Fibroblast of skin of left quadriceps (primary cell): ENCODE data around the gene COG5.

Source experiments
- DNase-seq, 2 experiments: peaks; one replicate each; pipeline ENCODE4 v3.0.0-alpha.2; 2013; ENCODE audit warnings: low read depth in 2 of 2

Gene COG5

DNA sequence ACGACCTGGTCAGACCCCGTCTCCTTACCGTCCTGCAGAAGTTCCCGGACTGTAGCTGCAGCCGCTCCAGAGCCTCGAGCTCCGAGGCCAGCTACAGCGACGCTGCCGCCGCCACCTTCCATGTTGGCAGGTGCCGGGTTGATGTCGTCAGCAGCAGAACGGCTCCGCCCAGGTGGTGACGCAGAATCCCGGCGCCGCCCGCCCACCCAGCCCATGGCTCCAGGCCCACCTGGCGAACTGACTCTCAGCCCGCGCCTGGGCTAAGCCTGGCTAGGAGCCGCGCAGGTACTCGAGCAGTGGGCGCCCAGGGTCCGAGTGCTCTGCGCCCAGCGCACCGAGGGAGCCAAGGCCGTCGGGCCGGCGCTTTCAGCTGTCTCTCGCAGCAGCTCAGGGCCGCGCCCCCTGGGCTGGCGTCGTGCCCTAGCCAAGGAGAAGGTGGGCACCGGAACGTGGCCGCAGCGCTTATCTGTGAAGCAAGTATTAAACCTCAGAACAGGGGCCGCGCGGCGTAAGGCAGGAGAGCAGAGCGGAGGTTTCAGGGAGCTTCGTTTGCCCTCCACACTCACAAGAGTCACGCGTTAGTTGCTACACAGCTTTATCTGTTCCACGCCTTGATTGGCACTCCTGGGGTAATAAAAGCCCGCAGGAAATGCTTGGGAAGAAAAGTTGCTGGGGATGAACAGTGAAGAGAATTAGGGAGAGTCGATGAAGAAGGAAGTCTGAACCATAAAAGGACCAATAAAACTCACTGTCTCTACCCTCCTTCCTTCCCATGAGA is at the start of gene COG5, which contains the start of gene DUS4L:
COG5 (minus strand) TSS at position 146 of the 778 bp plus-strand sequence; CDS start at position 122, 24 bp downstream.
DUS4L (plus strand) TSS at position 197 of the 778 bp plus-strand sequence. CDS start 3,100 bp downstream, outside the sequence.
- peak; percentile 45 to 49 for DNase-seq

DNA sequence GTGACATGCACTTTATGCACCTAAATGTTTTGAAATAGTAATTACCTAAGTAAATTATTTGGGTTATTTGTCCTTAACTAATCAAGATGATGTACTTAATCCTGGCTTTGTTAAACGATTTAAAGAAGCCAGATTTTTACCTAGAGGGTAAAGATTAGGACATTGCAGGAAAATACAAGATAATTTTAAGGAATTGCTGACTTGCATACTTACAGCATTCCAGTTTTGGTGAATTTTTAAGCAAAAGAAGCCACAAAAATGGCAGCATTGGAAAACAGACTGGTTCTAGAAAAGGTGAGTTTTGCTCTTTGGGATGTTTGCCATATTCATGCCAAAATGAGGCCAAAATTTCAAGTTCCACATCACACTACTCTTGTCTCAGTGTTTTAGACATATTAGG is 49.7 kb upstream of the COG5 start:
- DNase-seq: no peak

DNA sequence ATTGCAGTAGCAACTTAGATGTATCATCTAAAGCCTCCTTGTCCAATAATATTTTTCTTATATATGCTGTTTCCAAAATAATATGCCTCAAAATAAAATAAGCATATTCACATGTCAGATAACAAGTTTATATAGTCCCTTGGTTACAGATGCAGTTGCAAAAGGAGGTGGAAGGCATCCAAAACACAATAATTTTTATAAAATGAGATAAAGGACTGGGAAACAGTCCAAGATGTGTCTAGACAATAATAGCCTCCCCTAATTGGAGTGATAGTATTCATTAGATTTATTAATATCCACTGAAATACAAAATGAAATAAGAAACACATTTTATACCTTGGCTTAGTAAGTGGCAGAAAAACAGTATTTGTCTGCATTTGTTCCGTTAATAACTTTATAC is 46.6 kb upstream of the COG5 start:
- no peak for DNase-seq

DNA sequence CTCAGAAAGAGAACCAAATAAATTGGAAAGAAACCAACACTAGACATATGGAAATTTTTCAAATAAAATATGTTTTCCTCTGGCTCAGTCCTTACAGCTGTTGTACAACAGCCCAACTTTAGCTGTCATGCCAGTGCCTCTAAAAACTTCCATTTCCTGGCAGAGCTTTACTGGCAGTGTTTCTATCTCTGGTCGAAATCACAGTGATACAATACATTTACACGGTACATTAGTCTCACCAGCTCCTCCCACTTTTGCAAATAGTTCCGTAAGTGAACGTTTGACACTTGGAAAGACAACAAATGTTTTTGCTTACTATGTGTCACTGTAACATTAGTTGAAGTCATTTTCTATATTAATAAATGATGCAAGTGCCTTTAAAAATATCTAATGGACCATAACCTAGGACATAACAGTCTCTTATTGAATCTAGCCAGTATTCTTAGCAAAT is 46.1 kb upstream of the COG5 start:
- no peak for DNase-seq

DNA sequence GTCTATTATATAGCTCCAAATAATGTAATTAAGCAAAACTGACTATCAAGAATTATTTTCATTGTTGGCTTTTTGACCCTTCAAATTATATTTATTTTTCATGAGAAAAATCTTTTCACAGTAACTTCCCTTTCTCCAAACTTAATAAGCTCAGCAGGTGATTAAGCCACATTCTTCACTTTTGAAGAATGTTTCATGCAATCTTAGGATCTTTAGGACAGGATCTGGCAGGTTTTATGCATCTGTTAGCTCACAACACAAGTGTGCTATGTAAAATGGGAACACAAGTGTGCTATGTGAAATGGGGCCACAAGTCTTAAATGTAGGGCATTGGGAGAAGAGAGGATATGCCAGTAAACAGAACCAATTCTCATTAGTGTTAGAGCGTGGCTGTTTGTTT is 42.6 kb upstream of the COG5 start:
- DNase-seq: no peak

DNA sequence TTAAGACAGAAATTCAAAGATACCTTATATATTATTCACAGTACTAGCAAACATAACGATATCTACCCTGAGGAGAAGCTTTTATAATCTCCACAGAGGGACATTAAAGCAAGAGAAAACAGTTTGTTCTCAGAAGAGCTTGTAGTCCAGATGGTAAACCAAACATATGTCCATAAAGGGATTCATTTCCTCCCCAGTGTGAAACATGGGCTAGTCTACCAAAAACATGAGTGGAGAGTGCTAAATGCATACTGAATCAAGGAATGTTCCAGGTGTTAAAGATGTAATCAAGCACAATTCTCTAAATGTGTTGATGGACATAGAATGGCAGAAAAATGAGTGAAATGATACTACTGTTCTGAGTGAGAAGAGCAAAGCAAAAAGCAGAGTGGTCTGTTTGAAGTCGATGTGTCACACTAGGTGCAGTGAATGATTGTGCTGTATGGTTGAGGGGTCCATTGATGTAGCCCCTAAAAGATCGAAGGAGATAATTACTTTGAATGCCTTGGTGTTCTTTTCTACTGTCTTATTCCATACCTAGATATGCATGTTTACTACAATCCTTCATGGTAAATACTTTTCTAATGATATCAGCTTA is 41.6 kb upstream of the COG5 start:
- no peak for DNase-seq

DNA sequence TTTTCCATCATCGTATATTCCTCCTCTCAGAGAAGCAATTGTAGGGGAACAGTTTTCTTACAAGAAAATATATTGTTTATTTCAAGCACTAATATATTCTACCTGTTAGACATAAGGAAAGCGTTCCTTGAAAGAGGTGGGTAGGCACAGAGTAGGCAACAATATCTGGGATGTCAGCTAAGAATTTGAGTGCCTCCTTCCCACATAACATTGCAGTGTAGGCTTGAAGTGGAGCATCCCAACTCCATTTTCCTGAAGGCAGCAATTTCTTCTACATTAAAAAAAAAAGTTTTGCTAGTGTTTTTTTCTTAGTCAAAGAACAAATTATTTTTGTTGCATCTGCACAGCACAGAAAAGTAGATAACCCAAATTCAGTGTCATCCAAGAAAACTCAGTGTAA is 37.1 kb upstream of the COG5 start:
- DNase-seq: no peak

DNA sequence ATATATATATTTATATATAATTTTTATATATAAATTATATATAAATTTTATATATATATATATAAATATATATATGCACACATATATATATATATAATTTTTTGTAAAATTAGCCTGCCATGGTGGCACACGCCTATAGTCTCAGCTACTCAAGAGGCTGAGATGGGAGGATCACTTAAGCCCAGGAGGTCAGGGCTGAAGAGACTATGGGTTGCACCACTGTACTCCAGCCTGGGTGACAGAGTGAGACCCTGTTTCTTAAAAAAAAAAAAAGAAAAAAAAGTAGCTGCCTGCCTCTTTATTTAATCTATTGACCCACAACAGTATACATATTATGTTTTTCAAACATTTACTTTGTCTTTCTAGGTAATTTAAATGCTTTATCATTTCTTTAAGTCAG is 35.5 kb upstream of the COG5 start:
- DNase-seq: no peak

DNA sequence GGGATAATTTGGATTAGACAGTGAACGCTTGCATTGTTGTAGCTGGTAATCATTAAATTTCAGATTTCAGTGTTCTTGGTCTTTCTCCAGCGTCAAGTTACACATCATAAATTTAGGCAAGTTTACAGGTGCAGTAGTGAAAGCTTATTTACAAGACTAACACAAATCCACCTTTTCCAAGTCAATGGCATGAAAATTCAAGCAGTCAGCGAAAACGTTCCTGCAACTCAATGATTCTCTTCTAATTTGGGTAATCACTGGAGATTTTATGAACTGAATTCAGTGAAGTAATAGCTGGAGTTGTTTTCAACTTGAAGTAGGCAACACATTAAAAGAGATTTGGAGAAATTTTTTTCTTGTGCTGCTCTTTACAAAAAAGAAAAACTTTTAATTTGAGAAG is 34.2 kb upstream of the COG5 start:
- DNase-seq: no peak

DNA sequence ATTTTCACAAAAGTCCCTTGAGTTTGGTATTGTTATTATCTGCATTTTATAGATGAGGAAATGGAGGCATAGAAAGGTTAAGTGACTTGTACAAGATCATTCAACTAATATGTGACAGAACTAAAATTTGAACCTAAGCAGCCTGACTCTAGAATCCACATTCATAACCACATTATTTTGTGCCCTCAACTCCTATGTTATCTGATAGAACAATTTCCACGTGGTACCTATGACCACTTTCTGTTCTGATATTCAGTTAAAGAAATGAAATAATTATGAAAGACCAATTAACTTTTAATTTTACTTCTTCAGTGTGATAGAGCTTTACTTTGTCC is 33.8 kb upstream of the COG5 start:
- DNase-seq: no peak

DNA sequence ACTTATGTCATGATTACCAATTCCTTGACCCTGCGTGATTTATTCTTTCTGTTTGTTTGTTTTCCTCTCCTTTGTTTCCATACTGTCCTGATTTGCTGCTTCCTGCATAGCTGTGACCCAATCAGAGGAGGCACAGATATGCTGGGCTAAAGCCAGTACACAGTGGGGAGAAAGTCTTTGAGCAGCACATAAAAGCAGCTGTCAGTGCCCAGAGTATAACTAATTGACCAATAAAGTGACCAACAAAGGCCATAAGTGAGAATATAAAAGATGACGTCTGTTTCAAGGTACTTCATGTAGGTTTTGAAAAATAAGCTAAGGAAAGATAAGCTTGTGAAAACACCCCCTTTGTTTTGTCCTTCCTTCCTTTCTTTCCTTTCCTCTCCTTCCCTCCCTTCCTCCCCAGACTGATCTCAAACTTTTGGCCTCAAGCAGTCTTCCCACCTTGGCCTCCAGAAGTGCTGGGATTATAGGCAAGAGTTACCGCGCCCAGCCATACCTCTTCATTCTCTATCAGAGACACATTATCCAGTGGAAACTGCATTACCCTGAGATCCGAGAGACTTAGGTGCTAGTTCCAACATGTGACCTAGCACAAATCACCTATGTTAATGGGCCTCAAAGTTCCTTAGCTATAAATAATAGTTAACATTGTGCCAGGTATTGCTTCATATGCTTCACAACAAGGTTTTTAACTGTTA is 33.3 kb upstream of the COG5 start:
- DNase-seq: no peak

DNA sequence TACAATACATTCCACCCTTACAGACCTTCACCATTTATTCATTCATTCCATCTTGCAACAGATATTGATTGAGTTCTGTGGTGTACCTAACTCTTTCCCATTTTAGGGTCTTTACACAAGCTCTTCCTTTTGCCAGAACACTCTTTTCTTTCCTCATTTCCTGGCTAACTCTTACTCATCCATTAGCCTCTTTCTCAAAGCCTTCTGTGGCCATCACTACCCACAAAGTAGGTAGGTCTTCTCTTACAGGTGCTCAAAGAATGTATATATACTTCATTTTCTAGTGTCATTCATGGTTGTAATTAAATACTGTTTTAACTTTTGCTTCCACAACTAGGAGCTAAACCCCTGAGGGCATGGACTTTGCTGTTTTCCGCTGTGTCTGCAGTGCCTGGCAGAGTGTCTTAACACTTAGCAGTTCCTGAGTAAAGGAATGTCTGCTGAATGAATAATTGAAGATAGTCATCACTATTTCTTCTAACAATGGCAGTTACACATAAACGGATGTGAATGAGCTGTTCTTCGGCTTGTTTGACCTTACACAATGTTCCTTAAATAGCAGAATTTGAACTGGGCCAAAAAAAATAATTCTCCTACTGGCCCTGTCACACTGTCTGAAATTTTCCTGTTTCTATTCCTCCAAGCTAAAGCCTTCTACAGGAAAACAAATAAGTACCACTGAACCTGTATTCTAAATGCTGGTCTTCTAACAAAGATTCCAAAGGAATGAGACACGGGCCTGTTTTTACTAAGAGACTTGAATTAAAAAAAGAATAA is 31.4 kb upstream of the COG5 start:
- peak; percentile 58 to 64 for DNase-seq

DNA sequence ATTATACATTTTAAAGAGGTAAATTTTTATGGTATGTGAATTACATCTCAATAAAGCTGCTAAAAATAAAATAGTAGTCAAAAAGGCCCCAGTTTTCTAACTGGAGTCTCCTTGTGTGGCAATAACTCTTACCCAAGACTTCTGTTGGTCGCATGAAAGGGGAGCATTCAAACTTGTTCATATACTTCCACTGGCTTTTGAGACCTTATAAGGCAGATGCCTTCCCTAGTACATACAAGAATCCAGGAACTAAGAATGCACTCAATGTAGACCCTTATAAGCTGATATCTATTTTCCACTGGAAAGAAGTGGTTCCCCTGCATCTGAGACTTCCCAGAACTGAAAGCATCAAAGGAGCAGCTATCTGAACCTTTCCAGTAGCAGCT is 29.3 kb upstream of the COG5 start:
- no peak for DNase-seq

DNA sequence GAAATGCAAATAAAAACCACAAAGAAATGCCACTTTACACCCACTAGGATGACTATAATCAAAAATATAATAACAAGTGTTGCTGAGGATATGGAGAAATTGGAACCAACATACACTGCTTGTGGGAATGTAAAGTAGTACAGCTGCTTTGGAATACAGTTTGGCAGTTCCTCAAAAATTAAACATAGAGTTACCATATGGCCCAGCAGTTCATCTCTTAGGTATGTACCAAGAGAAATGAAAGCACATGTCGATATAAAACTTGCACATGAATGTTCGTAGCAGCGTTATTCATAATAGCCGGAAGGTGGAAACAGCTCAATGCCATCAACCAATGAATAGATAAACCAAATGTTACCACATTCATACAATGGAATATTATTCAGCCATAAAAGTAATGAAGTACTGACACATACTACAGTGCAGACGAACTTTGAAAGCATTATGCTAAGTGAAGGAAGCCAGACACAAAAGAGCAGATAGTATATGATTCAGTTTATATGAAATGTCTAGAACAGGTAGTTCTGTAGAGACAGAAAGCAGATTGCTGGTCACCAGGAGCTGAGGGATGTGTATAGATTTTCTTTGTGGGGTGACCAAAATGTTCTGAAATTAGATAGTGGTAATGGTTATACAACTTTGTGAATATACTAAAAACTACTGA is 28.8 kb upstream of the COG5 start:
- peak; percentile 85 to 87 for DNase-seq

DNA sequence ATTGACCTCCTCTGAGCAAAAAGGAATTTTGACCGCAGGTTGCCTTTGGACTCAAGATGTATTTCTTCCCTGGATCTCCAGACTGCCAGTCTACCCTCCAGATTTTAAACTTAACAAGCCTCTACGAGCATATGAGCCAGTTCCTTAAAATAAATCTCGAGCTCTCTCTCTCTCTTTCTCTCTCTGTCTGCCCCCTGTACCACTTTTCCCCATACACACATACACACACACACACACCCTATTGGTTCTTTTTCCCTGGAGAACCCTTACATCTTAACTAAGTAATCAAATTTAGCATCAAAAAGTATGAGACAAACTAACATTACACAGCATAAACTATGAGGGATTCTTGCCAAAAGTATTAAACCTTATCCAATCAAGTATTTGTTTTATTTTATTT is 27.7 kb upstream of the COG5 start:
- no peak for DNase-seq

DNA sequence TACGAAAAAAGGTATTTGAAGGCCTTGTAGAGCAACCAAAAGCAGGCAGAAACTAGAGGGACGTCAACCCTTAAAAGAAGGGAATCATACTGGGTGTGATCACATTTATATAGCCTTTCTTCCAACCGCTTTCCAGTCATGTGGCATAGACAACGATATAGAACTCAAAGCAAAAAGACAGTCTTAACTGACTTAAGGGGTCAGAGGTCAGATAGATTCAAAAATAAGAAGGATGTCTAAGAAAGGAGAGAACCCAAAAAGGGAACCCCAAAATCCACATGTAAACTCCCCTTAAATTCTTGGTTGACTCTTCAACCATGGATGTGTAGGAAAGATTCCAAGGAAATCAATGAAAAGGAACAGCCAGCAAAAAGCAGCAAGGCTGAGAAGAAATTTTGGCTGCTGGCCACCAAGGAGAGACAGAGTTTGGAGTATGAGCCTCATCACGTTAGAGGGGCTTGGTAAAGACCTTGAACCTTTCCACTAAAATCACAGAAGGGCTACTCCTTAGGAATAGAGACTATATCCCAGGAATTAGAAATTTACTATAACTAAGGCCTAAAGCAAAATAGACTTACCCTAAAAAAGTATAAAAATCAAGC is 24.9 kb upstream of the COG5 start:
- DNase-seq: no peak

DNA sequence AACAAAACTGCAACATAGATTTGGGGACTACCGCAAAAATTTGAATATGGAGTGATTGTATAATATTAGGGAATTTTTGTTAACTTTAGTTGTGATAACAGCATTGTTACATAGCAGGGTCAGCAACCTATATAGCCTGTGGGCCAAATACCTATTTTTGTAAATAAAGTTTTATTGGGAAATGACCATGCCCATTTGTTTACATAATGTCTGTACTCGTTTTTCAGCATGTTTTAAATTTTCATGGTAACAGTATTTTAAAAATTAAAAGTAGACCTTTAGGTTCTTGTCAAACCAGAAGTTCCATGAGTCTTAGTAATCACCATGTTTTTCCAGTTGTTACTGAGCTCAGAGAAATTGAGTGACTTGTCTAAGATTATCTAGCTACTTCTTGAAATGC is 21.0 kb upstream of the COG5 start:
- no peak for DNase-seq

DNA sequence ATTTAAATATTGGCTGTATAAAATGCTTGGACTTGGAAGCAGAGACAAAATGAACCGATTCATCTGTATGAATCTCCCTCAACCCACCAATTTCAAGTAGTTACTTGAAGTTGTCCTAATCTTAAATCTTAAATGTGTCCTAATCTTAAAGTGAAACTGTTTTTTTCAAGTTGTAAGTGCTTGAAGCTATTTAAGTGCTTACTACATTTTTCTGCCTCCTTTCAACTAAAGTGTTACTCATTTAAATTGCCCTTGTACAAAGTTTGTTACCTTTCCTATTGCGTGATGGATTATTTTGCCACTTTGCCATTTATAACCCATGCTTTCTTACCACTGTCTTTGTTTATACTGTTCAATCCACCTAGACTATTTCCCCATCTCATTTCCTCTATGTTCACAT is 19.2 kb upstream of the COG5 start:
- DNase-seq: no peak

DNA sequence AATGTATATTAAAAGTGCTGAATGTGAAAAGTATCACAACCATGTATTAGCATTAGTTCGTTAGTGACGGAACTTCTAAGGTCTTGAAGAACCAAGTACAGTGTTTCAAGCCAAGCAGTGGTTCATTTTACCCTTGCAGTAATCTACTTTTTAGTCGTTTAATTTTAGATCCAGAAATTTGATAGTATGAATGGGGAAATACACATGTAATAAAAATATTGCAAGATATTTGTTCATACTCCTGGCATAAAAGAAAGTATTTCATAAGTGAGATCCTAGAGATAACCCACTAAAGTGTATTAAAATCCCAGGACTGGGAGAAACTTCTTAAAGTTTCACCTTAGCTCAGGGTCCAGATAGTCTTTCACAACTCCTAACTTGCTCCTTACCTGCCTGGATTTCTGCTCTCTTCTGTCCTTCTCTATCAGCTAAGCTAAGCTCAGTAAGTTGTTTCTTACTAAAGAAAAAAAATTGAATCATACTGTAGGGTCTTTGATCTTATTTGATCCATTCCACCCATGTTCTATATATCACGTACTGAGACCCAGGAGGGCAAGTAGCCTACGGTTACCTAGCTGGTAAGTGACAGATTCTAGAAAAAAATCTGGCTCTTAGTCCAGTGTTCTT is 17.8 kb upstream of the COG5 start:
- no peak for DNase-seq

DNA sequence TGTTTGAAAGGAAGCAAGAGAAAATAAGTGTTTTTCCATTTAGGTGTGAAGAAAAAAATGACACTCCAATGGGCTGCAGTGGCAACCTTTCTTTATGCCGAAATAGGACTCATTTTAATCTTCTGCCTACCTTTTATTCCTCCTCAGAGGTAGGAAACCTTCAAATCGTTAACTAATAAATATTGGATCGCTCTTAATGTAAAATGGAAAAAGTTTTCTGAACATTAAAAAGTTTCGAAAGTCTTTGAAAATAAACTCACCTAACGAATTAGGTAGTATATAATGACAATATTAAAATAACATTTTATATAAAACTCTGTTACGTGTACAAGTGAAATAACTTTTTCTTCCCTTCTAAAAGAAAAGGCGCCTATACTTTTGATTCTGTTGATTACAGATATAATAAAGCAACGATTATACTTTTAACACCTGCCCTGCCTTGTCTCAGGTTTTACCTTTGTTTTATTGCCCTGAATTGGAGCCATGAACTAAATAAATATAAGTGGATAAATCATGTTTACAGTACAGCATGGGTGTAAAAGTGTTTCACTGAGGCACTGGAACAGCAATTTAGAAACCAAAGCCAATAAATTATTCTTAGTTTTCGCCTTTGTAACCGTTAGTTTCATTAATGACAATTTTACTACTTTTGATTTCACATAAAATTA is 17.1 kb upstream of the COG5 start:
- DNase-seq: no peak
